22Rv1 (cell line): ENCODE data around the gene ARID1B.

Source experiments
- H3K27ac ChIP-seq: fragments of 450-650 bp; 2 replicates; pipeline ENCODE4 v1.5.1; 2017
- CTCF ChIP-seq: fragments of 450-650 bp; IDR thresholded peaks from 2 replicates; pipeline ENCODE4 v1.5.1; 2017; ENCODE audit warnings: mild to moderate bottlenecking
- ZFX ChIP-seq: fragments of 450-650 bp; IDR thresholded peaks from 2 replicates; pipeline ENCODE4 v1.6.1; 2017; ENCODE audit warnings: antibody characterized with exemption, borderline replicate concordance

Gene ARID1B

GRCh38 chr6:156870924-156871539 is 93.9 kb downstream of the ARID1B start:
- TF ChIP-seq ZFX (no peak), CTCF (no peak)
- no peak overlapping the region for H3K27ac ChIP-seq

- no peak for TF ChIP-seq ZFX
- no peak for TF ChIP-seq CTCF
- no peak overlapping the region for H3K27ac ChIP-seq
Measured at GRCh38 chr6:156872903-156873302, 95.7 kb downstream of the ARID1B start.

GRCh38 chr6:156873654-156874380 is 96.6 kb downstream of the ARID1B start:
- no peak overlapping the region for H3K27ac ChIP-seq
- TF ChIP-seq ZFX (no peak), CTCF (no peak)

- TF ChIP-seq ZFX (no peak), CTCF (no peak)
- H3K27ac ChIP-seq: no peak overlapping the region
Measured at GRCh38 chr6:156875062-156875461, 97.9 kb downstream of the ARID1B start.

- no peak for TF ChIP-seq ZFX
- peak; percentile 58 for TF ChIP-seq CTCF
Measured at GRCh38 chr6:156876302-156876701, 99.1 kb downstream of the ARID1B start.

GRCh38 chr6:156877126-156877863 is 100.1 kb downstream of the ARID1B start:
- no peak overlapping the region for H3K27ac ChIP-seq
- TF ChIP-seq CTCF (no peak), ZFX (no peak)

More at GRCh38 chr6:156876302-156876701, 99.1 kb downstream of the ARID1B start:
- no peak overlapping the region for H3K27ac ChIP-seq

- TF ChIP-seq CTCF (no peak), ZFX (no peak)
- H3K27ac ChIP-seq: no peak overlapping the region
Measured at GRCh38 chr6:156878681-156879080, 101.5 kb downstream of the ARID1B start.
